Measurements from ENCODE around the gene CNDP2.

Gene CNDP2

DNA sequence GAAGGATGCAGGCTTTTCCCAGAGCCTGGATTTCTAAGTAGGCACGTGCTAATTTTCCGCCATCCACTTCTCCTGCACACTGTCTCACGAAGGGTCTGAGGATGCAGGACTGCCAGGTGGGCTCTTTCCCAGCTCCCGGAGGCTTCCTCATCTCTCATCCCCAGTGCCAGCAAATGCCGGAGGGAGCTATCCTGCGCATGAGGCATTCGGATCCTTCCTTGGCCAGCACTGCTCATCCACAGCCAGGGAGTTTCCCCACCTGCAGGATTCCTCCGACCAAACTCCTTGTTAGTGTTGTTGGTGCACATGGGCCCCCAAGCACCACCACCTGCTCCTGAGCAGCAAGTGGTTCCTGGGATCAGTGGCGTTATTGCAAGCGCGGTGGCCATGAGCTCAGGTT is 43.1 kb downstream of the CNDP2 start:
- DNase-seq, result no peak
- peaks cover 10% of the 10 kb centered on the region for H3K27me3 Mint-ChIP-seq
- CTCF ChIA-PET, result no interaction called here
- no peak overlapping the region for H3K4me3 Mint-ChIP-seq
- no peak overlapping the region for H3K27ac Mint-ChIP-seq
- H3K4me1 Mint-ChIP-seq, result peaks cover 2% of the 10 kb centered on the region
- no peaks in the 10 kb centered on the region for H3K36me3 Mint-ChIP-seq
- H3K9me3 Mint-ChIP-seq, result no peaks in the 10 kb centered on the region

DNA sequence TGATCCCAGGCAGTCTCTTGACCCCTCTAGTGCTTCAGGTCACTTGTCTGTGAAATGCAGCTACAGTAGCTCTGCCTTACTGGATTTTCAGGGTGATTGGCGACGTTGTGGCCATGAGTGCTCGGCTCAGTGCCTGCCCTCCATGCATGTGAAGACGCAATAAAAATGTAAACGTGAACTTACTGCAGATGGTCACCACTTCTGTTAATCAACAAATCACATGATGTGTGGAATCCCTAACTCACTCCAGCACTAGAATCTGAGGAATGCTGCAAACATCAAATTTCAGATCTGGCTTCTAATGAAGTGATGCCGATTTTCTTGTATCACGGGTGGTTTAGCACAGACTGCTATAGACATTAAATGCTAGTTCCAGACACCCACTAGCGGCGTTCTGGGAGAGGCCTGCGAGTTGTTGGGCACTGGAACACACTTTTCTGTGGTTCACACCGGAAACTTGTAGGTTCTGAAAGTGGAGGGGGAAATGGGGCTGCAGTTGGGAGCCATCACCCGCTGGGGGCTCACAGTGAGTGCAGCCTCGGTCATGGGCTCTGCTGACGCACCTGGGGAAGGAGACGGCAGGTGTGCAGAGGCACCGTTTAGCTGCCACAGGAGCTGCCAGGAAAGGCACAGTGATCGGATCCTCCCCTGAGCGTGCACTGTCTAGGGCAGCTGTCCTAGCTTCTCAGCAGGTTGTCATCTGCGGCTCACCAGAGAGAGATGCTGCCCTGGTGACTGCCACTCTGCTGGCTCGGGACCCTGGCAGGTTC is 44.7 kb downstream of the CNDP2 start:
- peaks cover 9% of the 10 kb centered on the region for H3K27me3 Mint-ChIP-seq

DNA sequence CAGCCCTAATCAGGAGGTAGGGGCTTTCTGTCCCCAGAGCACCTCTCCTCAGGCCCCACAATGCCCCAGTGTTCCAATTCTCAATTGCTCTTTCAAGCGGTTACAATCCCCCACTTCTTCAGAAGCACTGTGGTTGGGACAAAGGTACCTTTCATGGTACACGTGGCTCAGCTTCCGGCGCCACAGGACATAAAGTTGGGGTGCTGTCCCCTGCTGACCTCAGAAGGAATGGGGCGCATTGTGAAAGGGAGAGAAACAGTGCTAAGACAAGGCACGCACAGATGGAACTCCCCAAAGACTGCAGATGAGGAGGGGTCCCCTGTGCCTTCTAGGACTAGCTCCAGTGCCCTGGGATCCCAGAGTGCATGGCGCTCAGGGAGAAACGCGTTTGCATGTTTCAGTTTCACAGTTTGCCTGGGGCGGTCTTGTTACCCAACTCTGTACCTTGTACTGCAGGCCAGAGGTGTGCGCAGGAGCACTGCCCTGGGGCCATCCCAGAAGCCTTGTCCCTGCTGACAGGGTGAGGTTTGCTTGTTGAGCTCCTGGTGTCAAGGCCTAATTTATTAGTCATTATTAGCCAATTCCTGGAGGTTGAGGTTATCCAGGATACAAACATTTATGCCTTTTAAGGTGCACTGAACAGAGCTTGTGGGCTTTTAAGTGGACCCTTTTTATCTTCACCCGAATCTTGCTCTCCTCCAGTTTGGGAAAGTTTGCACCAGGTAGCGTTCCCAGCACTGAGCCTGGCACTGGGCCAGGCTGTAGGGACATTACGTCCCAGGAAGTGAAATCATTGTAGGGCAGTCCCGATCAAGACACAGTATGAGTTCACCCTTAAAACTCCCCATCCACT is 45.8 kb downstream of the CNDP2 start:
- Mint-ChIP-seq H3K27ac (no peak overlapping the region), H3K27me3 (peaks cover 14% of the 10 kb centered on the region), H3K9me3 (no peaks in the 10 kb centered on the region), H3K4me1 (peaks cover 2% of the 10 kb centered on the region), H3K4me3 (no peak overlapping the region), H3K36me3 (no peaks in the 10 kb centered on the region)
- CTCF ChIA-PET, result interaction anchor here (1.5 kb wide), 1 partner anchor 10 kb away, joined by 6 read pairs; no protein-coding TSS in a partner anchor
- no peak for DNase-seq

More for the DNA sequence above, 44.7 kb downstream of the CNDP2 start:
- H3K4me3 Mint-ChIP-seq, result no peak overlapping the region
- H3K27ac Mint-ChIP-seq, result no peak overlapping the region
- H3K9me3 Mint-ChIP-seq, result no peaks in the 10 kb centered on the region
- no peaks in the 10 kb centered on the region for H3K36me3 Mint-ChIP-seq
- peaks cover 2% of the 10 kb centered on the region for H3K4me1 Mint-ChIP-seq
- no peak for DNase-seq
- CTCF ChIA-PET, result interaction anchor here (1.5 kb wide), 1 partner anchor 11 kb away, joined by 6 read pairs; no protein-coding TSS in a partner anchor

DNA sequence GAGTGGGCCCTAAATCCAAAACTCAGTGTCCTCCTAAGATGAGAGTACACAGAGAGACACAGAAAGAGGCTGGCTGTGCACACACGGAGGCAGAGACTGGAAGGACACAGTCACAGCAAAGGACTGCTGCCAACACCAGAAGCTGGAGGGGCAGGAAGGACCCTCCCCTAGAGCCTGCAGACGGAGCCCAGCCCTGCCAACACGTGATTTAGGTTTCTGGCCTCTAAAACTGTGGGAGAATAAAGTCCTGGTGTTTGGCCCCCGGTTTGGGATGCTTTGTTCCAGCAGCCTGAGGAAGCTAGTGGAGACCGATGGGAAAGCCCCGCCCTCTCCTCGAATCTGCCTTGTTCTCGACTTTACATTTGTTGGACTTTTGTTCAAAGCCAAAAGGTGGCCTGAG is 48.7 kb downstream of the CNDP2 start:
- Mint-ChIP-seq H3K4me1 (peaks cover 2% of the 10 kb centered on the region), H3K36me3 (no peaks in the 10 kb centered on the region), H3K9me3 (peaks cover 9% of the 10 kb centered on the region), H3K27me3 (peaks cover 20% of the 10 kb centered on the region), H3K4me3 (no peak overlapping the region), H3K27ac (no peak overlapping the region)
- no peak for DNase-seq
- CTCF ChIA-PET, result no interaction called here

DNA sequence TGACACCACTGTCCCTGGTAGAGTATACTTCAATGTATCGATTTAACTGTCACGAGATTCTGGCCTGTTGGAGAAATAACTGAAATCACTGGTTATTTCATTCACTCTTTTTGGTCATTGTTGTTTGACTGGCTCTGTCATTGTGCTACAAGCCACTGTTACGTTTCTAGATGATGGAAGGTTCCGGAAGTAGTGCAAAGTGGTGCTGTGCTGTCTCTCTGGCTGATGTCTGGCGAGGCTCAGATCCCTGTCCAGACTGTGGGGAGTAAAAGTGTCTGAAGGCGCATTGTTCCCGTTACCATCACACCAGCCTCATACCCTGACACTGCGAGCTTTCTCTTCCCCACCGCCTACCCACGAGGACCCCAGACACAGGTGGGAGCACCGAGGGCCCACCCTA is 49.8 kb downstream of the CNDP2 start:
- Mint-ChIP-seq H3K4me3 (no peak overlapping the region), H3K27me3 (peaks cover 18% of the 10 kb centered on the region), H3K36me3 (no peaks in the 10 kb centered on the region), H3K4me1 (no peaks in the 10 kb centered on the region), H3K9me3 (peaks cover 9% of the 10 kb centered on the region), H3K27ac (no peak overlapping the region)
- CTCF ChIA-PET, result no interaction called here
- DNase-seq, result no peak

DNA sequence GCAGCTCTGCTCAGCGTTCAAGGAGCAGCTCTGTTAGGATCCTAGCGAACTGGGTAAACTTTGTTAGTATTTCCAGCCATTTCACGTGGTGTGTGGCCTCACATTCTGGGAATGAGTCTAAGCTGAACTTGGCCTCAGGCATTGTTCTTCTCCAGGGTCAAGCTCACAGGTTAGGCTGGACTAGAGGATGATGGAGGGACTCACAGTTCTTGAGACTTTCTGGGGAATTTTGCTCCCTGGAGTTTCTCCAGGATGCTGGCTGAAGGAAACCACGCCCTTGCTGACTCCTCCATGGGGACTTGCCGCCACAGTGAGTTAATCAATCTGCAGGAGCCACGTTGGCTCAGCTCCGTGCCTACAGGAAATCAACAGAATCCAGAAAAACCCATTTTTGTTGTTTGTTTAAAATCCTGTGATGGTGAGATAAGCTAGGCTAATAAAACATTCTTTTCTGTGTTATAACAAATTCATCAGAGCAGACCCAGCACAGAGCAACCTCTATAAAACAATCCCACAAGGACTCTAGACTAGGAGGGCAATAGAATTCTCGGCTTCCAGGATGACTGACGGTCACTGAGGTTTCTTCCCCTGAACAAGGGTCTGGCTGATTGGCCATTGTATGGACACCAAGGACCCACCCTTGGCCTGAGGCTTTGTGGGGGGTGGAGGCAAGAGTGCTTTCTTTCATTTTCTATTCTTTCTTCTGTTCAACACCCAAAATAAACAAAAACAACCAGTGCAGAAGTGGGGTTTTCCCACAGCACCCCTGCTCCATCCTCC is 50.8 kb downstream of the CNDP2 start:
- Mint-ChIP-seq H3K36me3 (no peaks in the 10 kb centered on the region), H3K27me3 (peaks cover 18% of the 10 kb centered on the region), H3K4me1 (no peaks in the 10 kb centered on the region), H3K4me3 (no peak overlapping the region), H3K27ac (no peak overlapping the region), H3K9me3 (peaks cover 9% of the 10 kb centered on the region)
- no peak for DNase-seq
- CTCF ChIA-PET, result interaction anchor here (0.9 to 1.1 kb wide), 2 partner anchors 9 to 53 kb away, joined by 3 read pairs; no protein-coding TSS in a partner anchor

DNA sequence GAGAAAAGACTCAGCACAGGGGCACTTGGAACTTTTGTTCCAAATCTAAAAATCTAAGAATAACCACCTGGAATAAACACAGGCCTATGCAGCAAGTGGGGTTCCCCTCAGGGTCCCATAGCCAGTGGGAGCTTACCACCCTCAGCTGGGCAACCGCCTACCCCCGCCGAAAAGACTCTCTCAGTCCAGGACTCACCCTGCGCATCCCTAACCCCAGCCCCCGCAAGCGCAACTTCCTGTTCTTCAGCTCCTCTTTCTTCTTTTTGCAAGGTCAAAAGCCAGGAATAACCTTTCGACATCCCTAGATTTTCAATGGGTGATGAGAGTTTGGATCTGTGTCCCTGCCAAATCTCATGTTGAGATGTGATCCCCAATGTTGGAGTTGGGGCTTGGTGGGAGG is 51.7 kb downstream of the CNDP2 start:
- no peak for DNase-seq
- Mint-ChIP-seq H3K4me3 (no peak overlapping the region), H3K27me3 (peaks cover 20% of the 10 kb centered on the region), H3K4me1 (no peaks in the 10 kb centered on the region), H3K27ac (no peak overlapping the region), H3K36me3 (no peaks in the 10 kb centered on the region), H3K9me3 (peaks cover 9% of the 10 kb centered on the region)
- CTCF ChIA-PET, result interaction anchor here (0.9 kb wide), 1 partner anchor 8 kb away, joined by 3 read pairs; no protein-coding TSS in a partner anchor

- DNase-seq, result no peak
- no peaks in the 10 kb centered on the region for H3K36me3 Mint-ChIP-seq
- peaks cover 31% of the 10 kb centered on the region for H3K27me3 Mint-ChIP-seq
- H3K27ac Mint-ChIP-seq, result no peak overlapping the region
- CTCF ChIA-PET, result interaction anchor here (0.8 to 3.8 kb wide), 2 partner anchors 198 to 351 kb away, joined by 4 to 25 read pairs; no protein-coding TSS in a partner anchor
- peaks cover 9% of the 10 kb centered on the region for H3K9me3 Mint-ChIP-seq
- no peak overlapping the region for H3K4me3 Mint-ChIP-seq
- H3K4me1 Mint-ChIP-seq, result no peaks in the 10 kb centered on the region
Measured at GRCh38 chr18:74549591-74550104, 53.5 kb downstream of the CNDP2 start.

DNA sequence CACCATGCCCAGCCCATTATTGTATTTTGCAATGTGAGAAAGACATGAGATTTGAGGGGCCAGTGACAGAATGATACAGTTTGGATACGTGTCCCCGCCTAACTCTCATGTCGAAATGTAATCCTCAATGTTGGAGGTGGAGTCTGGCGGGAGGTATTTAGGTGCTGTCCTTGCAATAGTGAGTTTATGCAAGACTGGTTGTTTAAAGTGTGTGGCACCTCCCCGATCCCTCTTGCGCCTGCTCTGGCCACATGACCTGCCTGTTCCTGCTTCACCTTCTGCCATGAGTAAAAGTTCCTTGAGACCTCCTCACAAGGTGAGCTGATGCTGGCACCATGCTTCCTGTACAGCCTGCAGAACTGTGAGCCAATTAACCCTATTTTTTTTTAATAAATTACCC is 54.7 kb downstream of the CNDP2 start:
- no peak for DNase-seq
- Mint-ChIP-seq H3K36me3 (no peaks in the 10 kb centered on the region), H3K27ac (no peak overlapping the region), H3K9me3 (peaks cover 9% of the 10 kb centered on the region), H3K4me1 (no peaks in the 10 kb centered on the region), H3K27me3 (peaks cover 32% of the 10 kb centered on the region), H3K4me3 (no peak overlapping the region)
- CTCF ChIA-PET, result interaction anchor here (1.2 to 3.8 kb wide), 7 partner anchors 20 to 352 kb away, joined by 3 to 53 read pairs (median 12); no protein-coding TSS in a partner anchor

DNA sequence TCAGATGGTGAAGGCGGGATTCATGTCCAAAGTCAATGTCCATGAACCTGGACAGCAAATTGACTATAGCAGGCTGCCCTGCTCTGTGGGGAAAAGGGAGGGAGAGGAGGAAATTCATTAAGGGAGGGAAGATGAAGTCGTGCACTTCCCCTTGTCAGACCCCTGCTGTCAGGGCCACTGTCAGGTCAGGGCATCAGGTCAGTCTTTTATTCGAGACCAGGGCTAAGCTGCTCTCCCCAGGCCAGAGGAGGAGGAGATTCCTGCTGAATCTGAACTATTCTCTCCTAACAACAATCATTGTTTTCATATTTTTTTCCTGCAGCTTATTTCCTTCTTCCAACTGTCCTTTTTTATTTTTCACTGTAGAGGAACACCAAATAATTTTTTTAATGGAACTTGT is 55.3 kb downstream of the CNDP2 start:
- no peak overlapping the region for H3K27ac Mint-ChIP-seq
- H3K4me1 Mint-ChIP-seq, result no peaks in the 10 kb centered on the region
- peaks cover 32% of the 10 kb centered on the region for H3K27me3 Mint-ChIP-seq
- CTCF ChIA-PET, result interaction anchor here (0.8 to 3.8 kb wide), 26 partner anchors 10 to 728 kb away, joined by 3 to 53 read pairs (median 4); partner anchors contain the start of gene CNDP2
- H3K9me3 Mint-ChIP-seq, result peaks cover 9% of the 10 kb centered on the region
- H3K4me3 Mint-ChIP-seq, result no peak overlapping the region
- DNase-seq, result no peak
- no peaks in the 10 kb centered on the region for H3K36me3 Mint-ChIP-seq

GRCh38 chr18:74551936-74552555 is 55.9 kb downstream of the CNDP2 start:
- Mint-ChIP-seq H3K4me3 (no peak overlapping the region), H3K27ac (no peak overlapping the region), H3K4me1 (no peaks in the 10 kb centered on the region), H3K9me3 (peaks cover 9% of the 10 kb centered on the region), H3K27me3 (peaks cover 30% of the 10 kb centered on the region), H3K36me3 (no peaks in the 10 kb centered on the region)
- CTCF ChIA-PET, result interaction anchor here (0.6 to 3.8 kb wide), 27 partner anchors 10 to 727 kb away, joined by 3 to 53 read pairs (median 4); partner anchors contain the start of gene CNDP2
- DNase-seq, result peak; percentile 87

DNA sequence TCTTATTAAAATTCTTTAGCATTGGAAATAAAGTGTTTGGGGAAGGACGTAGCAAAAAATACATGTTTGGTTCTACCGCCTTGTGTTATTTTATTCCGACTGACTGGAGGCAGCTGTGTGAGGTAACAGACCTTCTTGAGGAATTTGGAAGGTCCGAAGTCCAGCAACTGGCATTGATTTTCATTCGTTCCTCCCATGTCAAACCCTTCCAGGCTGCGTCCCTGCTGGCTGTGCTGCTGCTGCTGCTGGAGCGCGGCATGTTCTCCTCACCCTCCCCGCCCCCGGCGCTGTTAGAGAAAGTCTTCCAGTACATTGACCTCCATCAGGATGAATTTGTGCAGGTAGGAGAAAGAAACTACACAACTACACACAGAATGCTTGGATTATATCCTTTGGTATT is 60.0 kb downstream of the CNDP2 start:
- H3K4me3 Mint-ChIP-seq, result no peak overlapping the region

DNA sequence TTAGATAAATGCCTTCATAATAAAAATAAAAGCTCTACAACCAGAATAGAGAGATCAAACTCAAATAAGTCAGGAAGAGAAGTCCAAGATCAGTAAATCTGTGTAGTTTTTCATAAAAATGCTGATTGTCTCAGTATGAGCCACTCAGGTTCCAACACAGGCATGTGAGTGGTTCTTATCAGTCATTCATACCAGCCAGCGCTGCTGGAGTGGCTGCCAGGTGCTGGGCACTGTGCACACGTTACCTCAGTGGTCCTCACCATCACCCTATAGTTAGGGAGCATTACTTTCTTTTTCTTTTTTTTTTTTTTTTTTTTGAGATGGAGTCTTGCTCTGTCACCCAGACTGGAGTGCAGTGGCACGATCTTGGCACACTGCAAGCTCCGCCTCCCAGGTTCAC is 61.9 kb downstream of the CNDP2 start:
- CTCF ChIA-PET, result no interaction called here
- DNase-seq, result no peak
- no peaks in the 10 kb centered on the region for H3K4me1 Mint-ChIP-seq
- H3K4me3 Mint-ChIP-seq, result no peak overlapping the region
- no peak overlapping the region for H3K27ac Mint-ChIP-seq
- no peaks in the 10 kb centered on the region for H3K9me3 Mint-ChIP-seq
- H3K36me3 Mint-ChIP-seq, result no peaks in the 10 kb centered on the region
- peaks cover 41% of the 10 kb centered on the region for H3K27me3 Mint-ChIP-seq

More for the DNA sequence above, 60.0 kb downstream of the CNDP2 start:
- Mint-ChIP-seq H3K4me1 (no peaks in the 10 kb centered on the region), H3K9me3 (no peaks in the 10 kb centered on the region), H3K27me3 (peaks cover 37% of the 10 kb centered on the region), H3K27ac (no peak overlapping the region), H3K36me3 (no peaks in the 10 kb centered on the region)
- no peak for DNase-seq
- CTCF ChIA-PET, result interaction anchor here (0.5 to 1.2 kb wide), 2 partner anchors 9 to 203 kb away, joined by 3 to 8 read pairs; no protein-coding TSS in a partner anchor
